HG03045 (cell line): ENCODE data around the gene SDK1.

Source experiments
- ATAC-seq: cut with Tn5 transposase; IDR thresholded peaks from one replicate; pipeline ENCODE4 v1.9.1; 2021; ENCODE audit warnings: mild to moderate bottlenecking, moderate library complexity; ENCODE audit not compliant: unreplicated experiment

The SDK1 gene

DNA sequence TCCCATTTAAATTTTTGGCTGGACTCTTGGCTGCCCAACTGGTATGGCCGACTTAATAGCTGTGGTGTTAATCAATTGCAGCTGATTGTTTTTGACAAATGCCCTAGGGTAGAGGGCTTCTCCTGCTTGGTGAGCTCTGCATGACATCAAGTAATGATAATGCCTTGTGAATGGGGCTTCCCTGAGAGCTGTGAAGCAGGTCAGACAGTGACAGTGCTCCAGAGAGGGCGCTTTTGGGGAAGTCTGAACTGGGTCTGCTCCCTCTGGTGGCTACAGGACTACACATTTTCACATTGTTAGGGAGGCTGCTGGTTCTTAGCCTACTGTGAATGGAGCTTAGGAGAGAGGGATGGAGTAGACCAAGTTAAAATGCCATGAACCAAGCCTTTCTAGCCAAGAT, 98.8 kb downstream of the SDK1 start:
- ATAC-seq = no peak

DNA sequence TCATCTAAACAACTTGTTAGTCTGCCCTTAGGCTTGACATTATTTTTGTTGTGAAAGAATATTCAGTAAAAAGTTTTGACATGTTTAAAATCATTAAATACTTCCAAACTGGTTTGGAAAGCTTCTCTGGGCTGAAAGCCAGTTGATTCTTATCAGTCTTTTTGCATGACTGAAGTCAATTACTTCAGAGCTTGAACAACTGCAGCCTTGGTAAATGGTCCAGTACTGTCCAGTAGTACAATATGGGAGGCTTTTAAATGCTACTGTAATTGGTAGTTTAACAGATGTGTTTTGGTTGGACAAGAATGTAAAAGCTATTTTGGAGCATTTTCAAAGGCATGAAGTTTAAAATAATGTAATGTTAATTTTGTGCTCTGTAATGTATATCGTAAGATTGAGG, 103.4 kb downstream of the SDK1 start:
- no peak for ATAC-seq

DNA sequence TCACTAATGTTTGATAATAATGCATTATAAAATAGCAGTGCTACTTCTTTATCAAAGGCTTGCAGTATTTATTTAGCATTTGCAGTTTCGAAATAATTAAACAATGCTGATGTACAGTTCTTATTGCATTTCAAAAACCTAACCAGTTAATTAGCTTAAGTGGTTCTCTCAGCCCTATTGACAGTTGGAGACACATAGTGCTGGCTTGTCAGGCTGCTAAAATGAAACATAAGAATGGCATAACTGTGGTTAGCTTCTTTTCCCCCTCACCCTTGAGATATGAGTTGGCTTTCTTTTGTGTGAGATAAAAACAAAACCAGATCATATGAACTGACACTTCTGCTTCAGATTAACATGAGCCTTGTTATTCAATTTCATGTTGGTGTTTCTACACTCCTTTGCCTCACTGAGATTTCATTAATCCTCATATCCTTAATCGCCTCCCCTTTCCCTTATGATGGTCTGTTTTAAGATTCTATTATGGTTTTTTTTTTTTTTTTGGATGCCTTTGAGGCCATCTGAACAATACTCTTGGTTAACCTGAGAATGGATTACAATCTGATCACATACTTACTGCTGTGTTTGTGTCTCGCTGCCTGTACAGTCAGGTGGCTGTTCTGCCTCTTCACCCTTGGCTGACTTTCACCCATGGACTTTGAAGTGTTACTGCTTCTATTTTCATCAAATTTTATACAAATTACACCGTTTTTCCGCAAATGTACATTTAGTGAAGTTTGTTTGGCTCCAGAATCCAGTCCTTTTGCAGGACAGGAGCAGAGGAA, 108.0 kb downstream of the SDK1 start:
- no peak for ATAC-seq

DNA sequence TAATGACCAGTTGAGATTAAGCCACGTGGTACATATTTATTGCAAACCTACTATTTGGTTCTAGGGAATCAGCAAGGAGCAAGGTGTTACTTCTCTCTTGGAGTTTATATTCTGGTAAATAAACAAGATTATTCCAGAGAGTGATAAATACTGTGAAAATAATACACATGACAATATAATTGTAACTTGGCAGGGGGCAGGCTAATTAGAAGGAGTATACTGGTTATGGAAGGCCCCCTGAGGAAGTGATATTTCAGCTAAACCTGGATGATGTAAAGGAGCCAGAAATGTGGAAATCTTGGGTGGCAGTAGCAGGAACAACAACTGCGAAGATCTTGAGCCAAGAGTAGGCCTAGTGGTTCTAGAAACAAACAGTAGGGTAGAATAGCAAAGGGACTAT, 111.8 kb downstream of the SDK1 start:
- no peak for ATAC-seq

DNA sequence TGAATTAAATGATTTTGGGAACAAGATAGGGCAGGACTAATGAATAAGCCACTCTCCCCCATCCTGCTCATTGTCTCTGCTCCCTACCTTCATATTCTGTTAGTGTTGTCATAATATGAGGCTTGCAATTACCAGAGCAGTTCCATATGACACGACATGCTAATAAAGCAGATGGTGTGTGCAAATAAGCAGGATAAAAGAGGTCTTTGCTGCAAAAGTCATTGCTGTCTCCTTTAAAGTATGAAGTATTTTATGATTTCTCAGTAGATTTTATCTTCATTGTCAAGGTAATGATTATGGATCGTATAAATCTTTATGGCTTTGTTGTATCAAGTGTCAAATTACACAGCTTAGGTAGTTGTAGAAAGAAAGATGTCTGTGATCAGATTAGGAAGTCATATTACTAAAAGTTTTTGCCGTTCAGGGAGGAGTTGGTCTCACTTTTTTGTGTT, 114.8 kb downstream of the SDK1 start:
- ATAC-seq = no peak

DNA sequence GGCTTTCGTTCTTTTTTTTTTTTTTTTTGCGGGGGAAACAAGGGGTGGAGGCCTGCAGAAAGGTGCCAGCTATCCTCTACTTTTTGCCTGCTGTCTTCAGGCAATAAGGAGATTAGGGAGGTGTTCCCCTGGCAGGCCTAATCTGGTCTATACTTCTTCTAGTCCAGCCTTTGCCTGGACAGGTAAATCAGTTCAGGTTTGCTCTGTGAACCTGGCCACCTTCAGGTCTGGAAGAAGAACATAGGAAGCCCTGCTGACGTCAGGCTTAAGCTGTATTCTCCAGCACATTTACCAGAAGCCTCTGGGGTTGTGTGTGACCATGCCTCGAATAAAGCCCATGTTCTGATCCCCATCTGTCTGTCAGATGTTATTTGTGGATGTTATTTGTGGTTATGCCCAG, 115.4 kb downstream of the SDK1 start:
- no peak for ATAC-seq

DNA sequence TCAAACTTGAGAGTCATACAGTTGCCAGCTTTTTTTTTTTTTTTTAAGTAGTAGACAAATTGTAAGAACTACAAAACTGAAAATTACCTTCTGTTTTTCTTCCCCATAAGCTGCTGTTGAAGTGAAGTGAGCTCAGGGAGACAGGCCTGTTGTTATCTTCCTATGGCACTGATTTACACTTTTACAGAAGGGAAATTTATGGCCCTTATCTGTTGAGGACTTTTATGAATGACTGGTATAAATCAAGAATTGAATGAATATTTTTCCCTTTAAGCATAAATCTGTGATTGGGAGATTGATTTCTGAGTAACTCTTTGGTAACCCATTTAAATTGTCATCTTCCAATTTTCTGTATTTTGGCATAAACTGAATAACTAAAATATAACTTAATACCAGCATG, 124.0 kb downstream of the SDK1 start:
- ATAC-seq = no peak

DNA sequence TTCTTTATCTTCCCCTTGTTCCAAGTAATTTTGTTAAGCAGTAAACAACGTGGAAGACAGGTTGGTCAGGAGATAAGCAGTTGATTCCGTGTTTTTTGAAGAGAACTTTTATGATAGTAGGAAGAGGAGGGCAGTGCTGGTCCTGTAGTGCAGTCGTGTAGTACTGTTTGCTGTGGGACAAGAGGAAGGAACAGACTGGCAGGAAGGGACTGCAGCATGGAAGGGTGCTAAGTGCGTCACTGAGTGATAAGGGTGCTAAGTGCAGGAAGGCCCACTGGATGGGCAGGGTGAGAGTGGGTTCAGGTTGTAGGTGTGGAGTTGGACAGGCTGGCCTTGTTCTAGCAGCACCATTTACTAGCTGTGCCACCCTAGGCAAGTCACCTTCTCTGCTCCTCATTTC, 125.0 kb downstream of the SDK1 start:
- no peak for ATAC-seq

DNA sequence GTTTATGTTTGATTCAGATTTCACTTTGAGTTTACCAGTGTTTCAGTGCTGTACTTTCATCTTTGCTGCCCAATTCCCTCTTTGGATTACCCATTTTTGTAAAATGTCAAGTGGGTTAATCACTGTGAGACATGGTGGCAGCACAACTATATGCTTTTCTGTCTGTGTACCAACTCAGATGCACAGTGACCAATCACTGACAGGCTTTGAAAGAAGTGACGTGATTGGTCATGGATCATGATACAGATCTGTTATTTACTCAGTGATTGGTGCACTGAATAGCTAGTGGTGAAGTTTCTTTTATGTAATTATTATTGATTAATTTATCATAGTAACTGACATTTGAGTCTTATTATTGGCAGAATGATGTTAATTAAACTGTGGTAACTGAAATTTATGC, 126.9 kb downstream of the SDK1 start:
- ATAC-seq = no peak

DNA sequence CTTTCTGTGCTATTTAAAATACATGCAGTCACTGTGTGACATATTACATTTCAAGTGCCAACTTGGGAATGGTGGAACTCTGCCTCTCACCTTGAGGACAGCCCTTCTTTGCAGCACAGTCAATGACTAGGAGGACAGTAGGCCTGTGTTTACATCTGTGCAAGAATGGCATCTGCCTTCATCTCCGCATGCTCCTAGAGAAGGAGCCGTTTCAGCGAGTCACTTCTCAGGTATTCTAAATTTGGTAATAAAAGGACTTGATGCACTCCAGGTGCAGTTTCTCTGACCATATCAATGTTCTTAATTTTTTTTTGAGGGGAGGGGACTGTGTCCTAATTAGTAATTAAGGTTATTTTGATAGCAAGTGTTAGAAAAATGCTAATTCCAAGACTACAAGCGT, 128.9 kb downstream of the SDK1 start:
- no peak for ATAC-seq

DNA sequence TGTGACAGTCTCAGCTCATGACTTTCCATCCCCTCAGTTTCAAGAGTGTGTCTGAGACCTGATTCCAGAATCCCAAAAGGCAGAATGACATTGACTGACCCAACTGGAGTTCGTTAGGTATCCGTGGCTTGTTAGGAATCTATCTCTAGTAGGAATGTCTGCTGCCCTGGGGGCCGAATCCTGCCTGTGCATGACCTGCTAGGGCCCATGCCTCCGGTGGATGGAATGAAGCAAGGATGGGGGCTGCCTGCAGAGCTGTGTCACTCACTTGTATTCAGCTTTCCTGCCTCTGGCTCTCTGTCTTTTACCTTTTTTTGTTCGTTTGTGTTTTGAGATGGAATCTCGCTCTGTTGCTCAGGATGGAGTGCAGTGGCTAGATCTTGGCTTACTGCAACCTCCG, 129.5 kb downstream of the SDK1 start:
- ATAC-seq = no peak

DNA sequence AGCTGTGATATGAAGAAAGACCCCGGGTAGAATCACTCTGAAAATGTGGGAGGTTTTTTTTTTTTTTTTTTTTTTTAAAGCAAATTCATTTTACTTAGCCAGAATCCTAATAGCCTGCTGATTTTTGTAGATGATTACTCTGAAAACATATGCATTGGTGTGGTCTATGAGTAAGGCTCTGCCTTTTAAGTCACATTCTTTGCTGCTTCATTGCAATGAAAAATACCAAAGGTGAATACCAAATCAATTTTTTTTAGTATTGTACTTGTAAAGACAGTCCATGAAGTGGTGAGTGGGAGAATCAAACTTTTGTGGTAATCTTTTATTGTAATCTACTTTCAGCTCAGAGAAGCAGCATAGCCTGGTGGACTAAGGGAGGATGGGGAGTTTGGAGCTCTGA, 130.3 kb downstream of the SDK1 start:
- ATAC-seq = no peak

DNA sequence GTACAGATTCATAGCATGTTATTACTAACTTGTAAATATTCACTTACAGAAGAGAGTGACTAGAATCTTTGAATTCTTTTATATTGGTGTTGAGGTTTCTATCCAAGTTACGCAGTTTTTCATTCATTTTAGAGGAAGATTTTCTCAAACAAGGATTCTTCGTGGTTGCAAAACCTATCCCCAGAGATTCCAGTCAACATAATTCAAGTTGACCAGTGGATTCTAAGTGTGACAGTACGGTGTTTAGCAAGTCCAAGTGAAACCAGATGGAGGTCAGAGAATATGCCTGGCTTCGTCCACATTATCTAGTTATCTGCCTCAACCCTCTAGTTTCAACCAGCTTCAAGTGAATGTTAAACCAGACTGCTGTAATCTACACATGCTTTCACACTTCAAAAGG, 131.9 kb downstream of the SDK1 start:
- ATAC-seq = no peak

DNA sequence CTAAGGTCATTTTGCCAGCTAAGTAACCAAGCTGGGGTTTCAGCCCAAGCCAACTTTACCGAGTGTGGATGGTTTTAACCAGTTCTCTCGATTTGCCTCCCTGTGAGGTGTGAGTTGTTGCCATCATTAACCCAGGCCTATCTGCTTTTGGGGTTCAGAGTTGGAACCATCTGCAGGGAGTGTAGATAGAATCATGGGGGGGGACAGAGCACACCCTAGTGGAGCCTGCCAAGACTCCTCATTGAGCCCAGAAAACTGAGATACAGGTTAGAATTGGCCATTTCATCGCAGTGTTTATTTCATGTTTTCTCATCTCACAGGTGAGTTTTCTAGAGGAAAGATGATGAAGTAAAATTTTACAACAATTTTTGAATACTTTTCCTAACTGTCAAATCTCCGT, 133.6 kb downstream of the SDK1 start:
- ATAC-seq = no peak

DNA sequence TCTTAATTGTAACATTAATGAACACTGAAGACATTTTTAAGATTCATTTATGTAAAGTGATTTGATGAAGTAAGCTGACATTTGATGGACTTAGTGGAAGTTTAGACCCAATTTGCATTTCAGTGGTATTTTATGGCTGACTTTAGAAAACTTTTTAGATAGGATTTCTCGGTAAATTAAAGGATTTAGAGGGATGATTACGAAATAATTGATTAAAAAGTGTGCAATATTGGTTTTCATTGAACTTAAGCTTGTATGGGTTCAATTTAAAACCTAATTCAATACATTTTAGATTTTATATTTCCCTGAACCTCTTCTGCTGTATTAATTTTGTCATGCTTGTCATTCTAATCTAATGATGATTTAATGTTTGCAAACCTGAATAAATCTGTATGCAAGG, 135.1 kb downstream of the SDK1 start:
- no peak for ATAC-seq

DNA sequence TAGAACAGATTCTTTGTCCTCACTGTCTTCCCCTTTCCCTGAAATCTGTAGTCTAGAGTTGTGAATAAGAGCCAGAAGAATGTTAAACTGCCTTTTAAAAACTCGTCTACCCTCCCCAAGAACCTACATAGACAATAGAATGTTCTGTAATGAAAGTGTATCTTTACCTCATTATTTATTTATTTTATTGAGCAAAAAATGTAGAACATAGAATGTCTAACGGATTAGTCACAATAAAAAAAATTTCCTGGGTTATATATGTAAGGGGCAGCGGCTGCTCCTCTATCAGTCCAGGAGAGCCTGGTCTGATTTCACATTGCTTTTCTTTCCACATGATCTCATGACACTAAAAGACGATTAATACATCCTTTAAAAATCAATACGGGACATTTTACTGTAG, 135.7 kb downstream of the SDK1 start:
- ATAC-seq = no peak

DNA sequence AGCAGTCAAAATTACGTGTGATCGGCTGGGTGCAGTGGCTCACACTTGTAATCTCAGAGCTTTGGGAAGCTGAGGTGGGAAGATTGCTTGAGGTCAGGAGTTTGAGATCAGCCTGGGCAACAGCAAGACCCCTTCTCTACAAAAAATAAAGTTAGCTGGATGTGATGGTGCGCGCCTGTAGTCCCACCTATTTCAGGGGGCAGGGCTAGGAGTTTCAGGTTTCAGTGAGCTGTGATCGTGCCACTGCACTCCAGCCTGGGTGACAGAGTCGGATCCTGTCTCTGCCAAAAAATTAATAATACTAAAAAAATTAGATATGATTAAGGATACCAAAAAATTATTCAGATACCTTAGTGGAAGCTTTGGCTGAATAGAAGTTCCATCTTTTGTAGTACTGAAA, 136.4 kb downstream of the SDK1 start:
- ATAC-seq = no peak

DNA sequence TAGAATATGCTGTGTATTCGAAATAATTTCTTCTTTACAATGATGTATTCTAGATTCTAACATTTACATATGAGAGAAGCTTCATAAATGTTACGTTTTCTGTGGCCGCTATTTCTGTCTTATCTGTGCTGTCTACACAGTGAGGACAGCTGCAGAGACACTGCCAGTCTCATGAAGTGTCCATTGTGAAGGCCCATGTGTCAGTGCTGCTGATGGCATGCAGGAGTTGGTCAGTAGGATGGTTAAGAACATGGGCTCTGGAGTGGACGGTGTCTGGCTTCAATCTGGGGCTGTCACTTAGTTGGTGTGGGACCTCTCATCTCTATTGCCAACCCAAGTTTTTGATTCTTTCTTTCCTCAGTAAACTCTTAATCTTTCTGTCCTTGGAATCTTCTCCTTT, 137.3 kb downstream of the SDK1 start:
- no peak for ATAC-seq

DNA sequence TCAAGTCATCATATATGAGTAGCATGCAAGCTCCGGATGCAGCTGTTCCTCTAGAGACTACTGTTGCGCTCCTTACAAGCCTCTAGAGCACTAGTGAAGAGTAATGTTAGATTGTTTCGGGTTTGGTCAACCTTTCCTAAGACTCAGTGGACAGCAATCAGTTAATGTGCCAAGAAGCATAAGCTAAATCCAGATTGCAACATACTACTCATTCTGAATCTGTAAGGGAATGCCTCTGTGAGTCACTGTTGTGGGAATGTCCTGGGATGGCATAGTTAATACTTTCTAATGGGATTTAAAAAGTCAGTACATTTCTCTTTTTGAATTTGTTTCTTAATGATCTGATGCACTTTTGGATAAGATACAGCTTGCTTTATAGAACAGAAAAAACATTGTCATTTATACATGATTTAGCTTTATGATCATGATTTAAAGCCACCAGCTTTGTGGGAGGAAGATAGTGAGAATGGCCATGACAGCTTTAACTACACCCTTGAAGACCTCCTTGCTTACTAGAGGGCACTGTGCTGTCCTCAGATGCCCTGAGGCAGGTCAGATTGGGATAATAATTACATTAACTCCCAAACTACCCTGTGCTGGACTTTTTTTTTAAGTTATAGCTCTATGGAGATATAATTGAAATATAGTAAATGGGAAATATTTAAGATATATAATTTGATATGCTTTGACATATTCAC, 138.4 kb downstream of the SDK1 start:
- ATAC-seq = no peak

DNA sequence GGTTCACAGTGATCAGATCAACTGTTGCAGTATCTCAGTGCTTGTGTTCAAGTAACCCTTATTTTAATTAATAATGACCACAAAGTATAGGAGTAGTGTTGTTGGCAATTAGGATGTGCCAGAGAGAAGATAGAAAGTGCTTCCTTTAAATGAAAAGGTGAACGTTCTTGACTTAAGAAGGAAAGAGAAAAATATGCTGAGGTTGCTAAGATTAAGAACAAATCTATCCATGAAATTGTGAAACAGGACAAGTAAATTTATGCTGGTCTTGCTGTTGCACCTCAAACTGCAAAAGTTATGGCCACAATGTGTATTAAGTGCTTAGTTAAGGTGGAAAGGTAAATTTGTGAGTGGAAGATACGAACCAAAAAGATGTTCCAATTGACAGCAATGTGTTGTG, 139.5 kb downstream of the SDK1 start:
- no peak for ATAC-seq

DNA sequence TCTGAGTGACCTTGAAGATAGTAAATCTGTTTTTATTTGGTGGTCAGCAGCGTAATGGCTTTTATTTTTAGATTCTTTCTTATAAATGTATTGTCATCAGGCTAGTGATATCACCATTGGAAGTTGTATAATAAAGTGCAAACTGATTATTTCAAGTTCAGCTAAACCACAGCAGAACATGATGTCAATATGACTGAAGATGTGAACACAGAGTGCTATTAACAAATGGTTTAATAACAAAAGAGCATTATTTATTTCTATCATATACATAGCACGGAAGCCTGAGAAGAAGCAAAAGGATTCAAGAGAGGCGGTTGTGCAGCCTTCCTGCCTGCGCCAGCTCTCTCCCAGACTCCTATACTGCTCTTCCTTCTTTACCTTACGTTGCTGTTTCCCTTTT, 142.7 kb downstream of the SDK1 start:
- no peak for ATAC-seq

DNA sequence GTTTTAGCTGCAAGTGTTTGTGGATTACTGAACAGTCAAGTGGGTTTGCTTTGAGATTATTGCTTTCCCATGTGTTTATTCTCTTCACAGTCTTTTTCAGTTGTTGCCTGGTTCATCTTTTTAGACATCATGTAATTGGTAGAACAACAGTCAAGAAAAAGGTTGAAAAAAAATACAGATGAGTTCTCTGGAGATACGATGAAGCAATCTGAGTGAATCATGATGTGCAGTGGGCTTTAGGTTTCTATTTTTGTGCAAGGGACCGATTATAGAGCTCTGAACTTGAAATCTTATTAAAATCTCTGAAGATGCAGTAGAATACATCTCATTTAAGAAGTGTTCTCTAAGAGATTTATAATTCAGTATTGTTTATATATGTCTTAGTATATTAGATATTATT, 145.7 kb downstream of the SDK1 start:
- ATAC-seq = no peak

DNA sequence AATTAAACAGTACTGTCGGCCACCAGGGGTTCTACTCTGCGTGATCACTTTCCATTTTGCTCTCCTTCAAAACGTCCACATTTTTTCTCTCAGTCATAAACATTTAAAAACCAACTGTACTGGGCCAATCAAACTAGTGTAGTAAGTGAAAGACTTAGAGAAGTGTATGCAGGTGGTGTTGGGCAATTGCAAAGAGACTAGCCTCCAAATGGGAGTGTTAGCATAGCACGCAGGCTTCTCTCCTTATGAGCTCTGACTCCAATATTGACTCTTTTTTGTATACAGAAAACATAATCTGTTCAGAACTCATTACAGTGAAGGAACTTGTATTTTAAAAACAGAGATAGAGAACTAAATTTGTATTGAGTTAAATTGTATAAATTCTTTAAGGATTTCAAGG, 150.6 kb downstream of the SDK1 start:
- no peak for ATAC-seq
